ENCODE results near the gene LRRN4.
"Not testable (repeated sequence)": the region's sequence is repeated elsewhere in the genome, so short reads cannot be mapped to it uniquely, and the experiment has no call there.

Gene LRRN4

GRCh38 chr20:6039766-6040165 is 14.1 kb downstream of the LRRN4 start:
- TF ChIP-seq L3MBTL2 (conservative IDR thresholded peaks at IDR 0.05) (no peak), TARDBP (IDR thresholded peaks at IDR 0.05) (no peak), CTBP1 (IDR thresholded peaks at IDR 0.05; ENCODE audit: borderline replicate concordance) (no peak), SP1 (IDR thresholded peaks at IDR 0.05) (no peak), FOXA1 (IDR thresholded peaks at IDR 0.05) (no peak), ZNF384 (IDR thresholded peaks at IDR 0.05) (no peak), NFRKB (IDR thresholded peaks at IDR 0.05) (no peak), ARNT (IDR thresholded peaks at IDR 0.05) (no peak), LEF1 (IDR thresholded peaks at IDR 0.05; ENCODE audit: borderline replicate concordance) (no peak), SUZ12 (IDR thresholded peaks at IDR 0.05) (no peak), HDGF (IDR thresholded peaks at IDR 0.05; ENCODE audit: borderline replicate concordance) (no peak), PKNOX1 (IDR thresholded peaks at IDR 0.05) (no peak), BHLHE40 (IDR thresholded peaks at IDR 0.05; ENCODE audit: borderline replicate concordance) (no peak), ELF4 (IDR thresholded peaks at IDR 0.05) (no peak), FOXK2 (IDR thresholded peaks at IDR 0.05) (no peak), FOXM1 (IDR thresholded peaks at IDR 0.05; ENCODE audit: borderline replicate concordance) (no peak)
- ChIA-PET POLR2A (no interaction called here), CTCF (interaction anchor here (0.6 kb wide), 1 partner anchor 39 kb away, joined by 6 read pairs; no protein-coding TSS in a partner anchor)
- DNase-seq (ENCODE audit: extremely low spot score), result no peak

- DNase-seq (ENCODE audit: extremely low spot score), result no peak
- CTCF ChIA-PET, result no interaction called here
- POLR2A ChIA-PET, result no interaction called here
- TF ChIP-seq FOXA1 (IDR thresholded peaks at IDR 0.05) (no peak), L3MBTL2 (conservative IDR thresholded peaks at IDR 0.05) (no peak), NFRKB (IDR thresholded peaks at IDR 0.05) (no peak), ELF4 (IDR thresholded peaks at IDR 0.05) (no peak), TARDBP (IDR thresholded peaks at IDR 0.05) (no peak), HDGF (IDR thresholded peaks at IDR 0.05; ENCODE audit: borderline replicate concordance) (no peak), FOXM1 (IDR thresholded peaks at IDR 0.05; ENCODE audit: borderline replicate concordance) (no peak)
These were observed 15.6 kb downstream of the LRRN4 start for GRCh38 chr20:6038256-6038655.

GRCh38 chr20:6037082-6037481 is 16.8 kb downstream of the LRRN4 start:
- ChIA-PET CTCF (interaction anchor here (0.7 kb wide), 1 partner anchor 509 kb away, joined by 3 read pairs; no protein-coding TSS in a partner anchor), POLR2A (no interaction called here)
- TF ChIP-seq ZNF384 (IDR thresholded peaks at IDR 0.05) (no peak), SUZ12 (IDR thresholded peaks at IDR 0.05) (no peak), SP1 (IDR thresholded peaks at IDR 0.05) (no peak), TARDBP (IDR thresholded peaks at IDR 0.05) (no peak), CTBP1 (IDR thresholded peaks at IDR 0.05; ENCODE audit: borderline replicate concordance) (no peak), PKNOX1 (IDR thresholded peaks at IDR 0.05) (no peak), NFRKB (IDR thresholded peaks at IDR 0.05) (no peak), FOXK2 (IDR thresholded peaks at IDR 0.05) (no peak), HDGF (IDR thresholded peaks at IDR 0.05; ENCODE audit: borderline replicate concordance) (no peak)
- DNase-seq (ENCODE audit: extremely low spot score), result no peak

GRCh38 chr20:6036213-6036612 is 17.6 kb downstream of the LRRN4 start:
- POLR2A ChIA-PET, result no interaction called here
- CTCF ChIA-PET, result no interaction called here

GRCh38 chr20:6034134-6034969 is 19.5 kb downstream of the LRRN4 start:
- TF ChIP-seq HDGF (IDR thresholded peaks at IDR 0.05; ENCODE audit: borderline replicate concordance) (no peak), PKNOX1 (IDR thresholded peaks at IDR 0.05) (no peak), FOXK2 (IDR thresholded peaks at IDR 0.05) (no peak), BHLHE40 (IDR thresholded peaks at IDR 0.05; ENCODE audit: borderline replicate concordance) (no peak), CTBP1 (IDR thresholded peaks at IDR 0.05; ENCODE audit: borderline replicate concordance) (no peak), FOXA1 (IDR thresholded peaks at IDR 0.05) (no peak), SUZ12 (IDR thresholded peaks at IDR 0.05) (no peak), ELF4 (IDR thresholded peaks at IDR 0.05) (no peak)
- POLR2A ChIA-PET, result interaction anchor here (1.2 kb wide), 1 partner anchor 28 kb away, joined by 5 read pairs; no protein-coding TSS in a partner anchor
- CTCF ChIA-PET, result no interaction called here
- no peak for DNase-seq (ENCODE audit: extremely low spot score)

More at GRCh38 chr20:6036213-6036612, 17.6 kb downstream of the LRRN4 start:
- TF ChIP-seq TARDBP (IDR thresholded peaks at IDR 0.05) (no peak), LEF1 (IDR thresholded peaks at IDR 0.05; ENCODE audit: borderline replicate concordance) (no peak), FOXA1 (IDR thresholded peaks at IDR 0.05) (no peak), BHLHE40 (IDR thresholded peaks at IDR 0.05; ENCODE audit: borderline replicate concordance) (no peak), FOXM1 (IDR thresholded peaks at IDR 0.05; ENCODE audit: borderline replicate concordance) (no peak), NFRKB (IDR thresholded peaks at IDR 0.05) (no peak), ARNT (IDR thresholded peaks at IDR 0.05) (no peak), SP1 (IDR thresholded peaks at IDR 0.05) (no peak), ELF4 (IDR thresholded peaks at IDR 0.05) (no peak), CTBP1 (IDR thresholded peaks at IDR 0.05; ENCODE audit: borderline replicate concordance) (no peak), L3MBTL2 (conservative IDR thresholded peaks at IDR 0.05) (no peak), PKNOX1 (IDR thresholded peaks at IDR 0.05) (no peak), FOXK2 (IDR thresholded peaks at IDR 0.05) (no peak), ZNF384 (IDR thresholded peaks at IDR 0.05) (no peak), SUZ12 (IDR thresholded peaks at IDR 0.05) (no peak), HDGF (IDR thresholded peaks at IDR 0.05; ENCODE audit: borderline replicate concordance) (no peak)
- DNase-seq (ENCODE audit: extremely low spot score), result no peak

GRCh38 chr20:6032907-6033306 is 21.0 kb downstream of the LRRN4 start:
- CTCF ChIA-PET; DNase-seq (ENCODE audit: extremely low spot score); POLR2A ChIA-PET: not testable (repeated sequence)

All from HEK293T (cell line).